Sigmoid colon (tissue), 7 donors: ENCODE results near the gene CDH13. TPM values are rescaled to one million over a fixed set of nuclear protein-coding genes. Genes with fewer than 3 reads are reported as not detected.
A peak's percentile ranks its signal among the peaks of the same experiment; 100 is the strongest.

ENCODE experiments used
- DNase-seq: peaks from one replicate; pipeline ENCODE4 v3.0.0-alpha.2; 2019
- H3K27ac ChIP-seq, 4 donors: fragments of 200-600 bp; sonication (generic); one replicate each; pipeline ENCODE4 v1.5.1; 2016 to 2019; ENCODE audit warnings: mild to moderate bottlenecking in 1 of 4
- H3K27me3 ChIP-seq, 3 donors: fragments of 200-600 bp; sonication (generic); one replicate each; pipeline ENCODE4 v1.5.1; 2019; ENCODE audit warnings: mild to moderate bottlenecking in 1 of 3
- H3K36me3 ChIP-seq, 4 donors: fragments of 200-600 bp; sonication (generic); one replicate each; pipeline ENCODE4 v1.5.1; 2016 to 2019
- H3K4me1 ChIP-seq, 4 donors: fragments of 200-600 bp; sonication (generic); one replicate each; pipeline ENCODE4 v1.5.1; 2017 to 2019
- H3K4me3 ChIP-seq, 4 donors: fragments of 200-600 bp; sonication (generic); one replicate each; pipeline ENCODE4 v1.5.1; 2017 to 2019; ENCODE audit warnings: mild to moderate bottlenecking in 2 of 4, moderate library complexity in 1 of 4
- H3K9me3 ChIP-seq, 4 donors: fragments of 200-600 bp in 3 of 4; sonication (generic) in 3 of 4; one replicate each; pipeline versions ENCODE4 v1.5.1 to v1.6.1; 2013 to 2019
- CTCF ChIP-seq, 4 experiments: fragments of 450-650 bp in 3 of 4; fragments of 200-600 bp in 1 of 4; IDR thresholded peaks; one replicate each; pipeline ENCODE4 v1.5.1; 2016 to 2019; ENCODE audit warnings: antibody characterized with exemption in 4 of 4, mild to moderate bottlenecking in 3 of 4, moderate library complexity in 2 of 4
- EP300 ChIP-seq, 4 donors: sonication (generic); formaldehyde crosslinking; IDR thresholded peaks; one replicate each; pipeline ENCODE4 v1.6.1; 2017; ENCODE audit warnings: antibody characterized with exemption in 4 of 4
- POLR2A ChIP-seq, 2 donors: fragments of 450-650 bp; IDR thresholded peaks; one replicate each; pipeline ENCODE4 v1.6.1; 2016; ENCODE audit warnings: antibody characterized with exemption in 2 of 2, mild to moderate bottlenecking in 2 of 2, moderate library complexity in 2 of 2
- POLR2AphosphoS5 ChIP-seq, 4 donors: sonication (generic); formaldehyde crosslinking; IDR thresholded peaks; one replicate each; pipeline ENCODE4 v1.6.1; 2017; ENCODE audit warnings: antibody characterized with exemption in 4 of 4
- WGBS, 2 donors: extraction: QIAGEN DNeasy Blood & Tissue Kit; methylation state at CpG; one replicate each; pipeline ENCODE4 v1.1.7; 2013; 5-methylcytosine and 5-hydroxymethylcytosine counted together
- intact Hi-C: fragments of 100-400 bp; cut with DNase I; formaldehyde crosslinking; loops from one replicate; pipeline ENCODE4 v1.15.1; 2023
- polyA plus RNA-seq, 3 donors: library from polyadenylated mRNA; stranded (reverse); fragments of 200-250 nt; gene quantifications; one replicate each; pipeline ENCODE4 v1.2.3, GENCODE V29; 2013
- total RNA-seq, 4 donors: library from RNA; depleted of rRNA; stranded (reverse); fragments of >200 nt; gene quantifications; one replicate each; pipeline ENCODE4 v1.1.0, GENCODE V29; 2016
- donor health status: healthy with polysubstance abuse.
- donor health status: Bipolar disorder and iron deficiency.
- donor health status: healthy.

Gene CDH13
- total and polyA plus RNA-seq, 7 donors: 0.60 to 17.6 (median 11.8) TPM

GRCh38 chr16:82726306-82726705 lies 99.5 kb downstream of the CDH13 start:
- intact Hi-C loops: no loop called here
- Histone ChIP-seq H3K9me3 (peaks cover 0 to 5% (median 2%) of the 10 kb centered on the region in 4 donors), H3K36me3 (no peaks in the 10 kb centered on the region), H3K27ac (no peak overlapping the region), H3K27me3 (no peaks in the 10 kb centered on the region), H3K4me3 (no peak overlapping the region), H3K4me1 (no peaks in the 10 kb centered on the region)
- 80 to 86% methylated on average over 2 of the region's 2 CpGs for WGBS, 2 donors
- no peak for DNase-seq
- TF ChIP-seq EP300 (IDR thresholded peaks at IDR 0.05) (no peak), POLR2A (IDR thresholded peaks at IDR 0.05) (no peak), CTCF (IDR thresholded peaks at IDR 0.05) (no peak), POLR2AphosphoS5 (IDR thresholded peaks at IDR 0.05) (no peak)

GRCh38 chr16:82728901-82729300 lies 102.1 kb downstream of the CDH13 start:
- peaks cover 0 to 5% (median 2%) of the 10 kb centered on the region in 4 donors for H3K9me3 ChIP-seq
- no peaks in the 10 kb centered on the region for H3K27me3 ChIP-seq
- intact Hi-C loops: no loop called here
- 81 to 88% methylated on average over 2 of the region's 2 CpGs for WGBS, 2 donors
- no peak for TF ChIP-seq CTCF (IDR thresholded peaks at IDR 0.05)
- TF ChIP-seq POLR2A (IDR thresholded peaks at IDR 0.05): no peak
- no peak for TF ChIP-seq POLR2AphosphoS5 (IDR thresholded peaks at IDR 0.05)
- no peak for TF ChIP-seq EP300 (IDR thresholded peaks at IDR 0.05)
- no peak overlapping the region for H3K27ac ChIP-seq
- no peak for DNase-seq
- no peaks in the 10 kb centered on the region for H3K36me3 ChIP-seq
- no peak overlapping the region for H3K4me3 ChIP-seq
- no peaks in the 10 kb centered on the region for H3K4me1 ChIP-seq

GRCh38 chr16:82730901-82731300 lies 104.1 kb downstream of the CDH13 start:
- intact Hi-C loops: no loop called here
- peaks cover 0 to 5% (median 2%) of the 10 kb centered on the region in 4 donors for H3K9me3 ChIP-seq
- no peak overlapping the region for H3K4me3 ChIP-seq
- TF ChIP-seq POLR2AphosphoS5 (IDR thresholded peaks at IDR 0.05) (no peak), CTCF (IDR thresholded peaks at IDR 0.05) (no peak)
- DNase-seq: no peak
- H3K27me3 ChIP-seq: no peaks in the 10 kb centered on the region
- H3K36me3 ChIP-seq: no peaks in the 10 kb centered on the region
- H3K4me1 ChIP-seq: peaks cover 0 to 16% (median 13%) of the 10 kb centered on the region in 4 donors
- no peak overlapping the region for H3K27ac ChIP-seq
- 88% methylated on average over 2 of the region's 2 CpGs for WGBS, 2 donors

- no peak overlapping the region for H3K27ac ChIP-seq
- no peaks in the 10 kb centered on the region for H3K27me3 ChIP-seq
- H3K9me3 ChIP-seq: peaks cover 0 to 5% (median 2%) of the 10 kb centered on the region in 4 donors
- no peaks in the 10 kb centered on the region for H3K36me3 ChIP-seq
- H3K4me1 ChIP-seq: peaks cover 0 to 28% (median 25%) of the 10 kb centered on the region in 4 donors
- 90 to 93% methylated on average over 3 of the region's 3 CpGs for WGBS, 2 donors
- H3K4me3 ChIP-seq: no peak overlapping the region
- DNase-seq: no peak
- TF ChIP-seq CTCF (IDR thresholded peaks at IDR 0.05) (no peak), POLR2A (IDR thresholded peaks at IDR 0.05) (no peak), POLR2AphosphoS5 (IDR thresholded peaks at IDR 0.05) (no peak), EP300 (IDR thresholded peaks at IDR 0.05) (no peak)
- intact Hi-C loops: no loop called here
Measured at GRCh38 chr16:82732461-82732860, 105.7 kb downstream of the CDH13 start.

- TF ChIP-seq EP300 (IDR thresholded peaks at IDR 0.05) (no peak), POLR2AphosphoS5 (IDR thresholded peaks at IDR 0.05) (no peak), POLR2A (IDR thresholded peaks at IDR 0.05) (no peak), CTCF (IDR thresholded peaks at IDR 0.05) (no peak)
- WGBS, 2 donors: 61 to 66% methylated on average over 3 of the region's 3 CpGs
- Histone ChIP-seq H3K9me3 (no peaks in the 10 kb centered on the region), H3K4me3 (no peak overlapping the region), H3K36me3 (no peaks in the 10 kb centered on the region), H3K27me3 (no peaks in the 10 kb centered on the region), H3K4me1 (peaks cover 0 to 28% (median 25%) of the 10 kb centered on the region in 4 donors), H3K27ac (peak overlapping the region in 3 of 4 donors; percentile 16 to 47 (median 39))
- DNase-seq: no peak
- intact Hi-C loops: no loop called here
Measured at GRCh38 chr16:82735186-82735585, 108.4 kb downstream of the CDH13 start.
